GM10266 (cell line): ENCODE data around the gene DKK2.

Experiments
- DNase-seq: peaks from one replicate; pipeline ENCODE4 v3.0.0; 2012; ENCODE audit errors: extremely low spot score
- TF ChIP-seq, protein P1 (sequence below): IDR thresholded peaks from 2 replicates; pipeline ENCODE4 v1.5.1; 2012; ENCODE audit warnings: mild to moderate bottlenecking, low read depth; ENCODE audit not compliant: control insufficient read depth, insufficient read depth; ENCODE audit errors: missing control alignments

The DKK2 gene

DNA sequence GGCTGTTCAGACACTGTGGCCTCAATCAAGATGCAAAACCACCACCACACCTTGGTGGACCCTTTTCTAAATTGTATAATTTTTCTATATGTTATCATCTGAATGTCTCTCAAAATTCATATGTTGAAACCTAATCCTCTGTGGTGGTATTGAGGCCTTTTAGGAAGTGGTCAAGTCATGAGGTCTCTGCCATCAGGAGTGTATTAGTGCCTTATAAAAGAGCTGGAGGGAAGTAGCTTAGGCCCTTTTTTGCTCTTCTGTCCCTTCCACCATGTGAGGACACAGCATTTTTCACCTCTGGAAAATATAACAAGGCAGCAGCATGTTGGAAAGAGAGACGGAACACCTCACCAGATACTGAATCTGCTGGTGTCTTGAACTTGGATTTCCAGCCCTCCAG, 30.5 kb upstream of the DKK2 start:
- no peak for DNase-seq
- TF ChIP-seq, protein P1, sequence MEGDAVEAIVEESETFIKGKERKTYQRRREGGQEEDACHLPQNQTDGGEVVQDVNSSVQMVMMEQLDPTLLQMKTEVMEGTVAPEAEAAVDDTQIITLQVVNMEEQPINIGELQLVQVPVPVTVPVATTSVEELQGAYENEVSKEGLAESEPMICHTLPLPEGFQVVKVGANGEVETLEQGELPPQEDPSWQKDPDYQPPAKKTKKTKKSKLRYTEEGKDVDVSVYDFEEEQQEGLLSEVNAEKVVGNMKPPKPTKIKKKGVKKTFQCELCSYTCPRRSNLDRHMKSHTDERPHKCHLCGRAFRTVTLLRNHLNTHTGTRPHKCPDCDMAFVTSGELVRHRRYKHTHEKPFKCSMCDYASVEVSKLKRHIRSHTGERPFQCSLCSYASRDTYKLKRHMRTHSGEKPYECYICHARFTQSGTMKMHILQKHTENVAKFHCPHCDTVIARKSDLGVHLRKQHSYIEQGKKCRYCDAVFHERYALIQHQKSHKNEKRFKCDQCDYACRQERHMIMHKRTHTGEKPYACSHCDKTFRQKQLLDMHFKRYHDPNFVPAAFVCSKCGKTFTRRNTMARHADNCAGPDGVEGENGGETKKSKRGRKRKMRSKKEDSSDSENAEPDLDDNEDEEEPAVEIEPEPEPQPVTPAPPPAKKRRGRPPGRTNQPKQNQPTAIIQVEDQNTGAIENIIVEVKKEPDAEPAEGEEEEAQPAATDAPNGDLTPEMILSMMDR = no peak

DNA sequence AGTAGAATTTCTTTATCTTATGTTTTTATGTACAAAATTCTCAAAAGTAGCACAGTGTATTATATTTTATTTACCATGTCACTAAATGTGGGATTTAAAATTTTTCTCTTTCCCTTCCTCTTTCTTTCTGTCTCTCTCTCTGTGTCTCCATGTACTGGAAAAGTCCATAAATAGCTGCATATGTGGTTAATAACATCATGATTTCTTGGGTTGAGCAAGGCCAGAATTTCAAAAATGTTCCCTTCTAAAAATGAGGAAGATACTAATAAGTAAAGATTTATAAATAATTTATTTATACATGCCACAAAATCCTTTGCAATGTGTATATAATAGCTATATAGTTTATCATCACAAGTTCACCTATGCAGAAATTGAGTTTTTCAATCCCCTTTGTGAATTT, 29.1 kb upstream of the DKK2 start:
- no peak for DNase-seq
- TF ChIP-seq, protein P1 = no peak

DNA sequence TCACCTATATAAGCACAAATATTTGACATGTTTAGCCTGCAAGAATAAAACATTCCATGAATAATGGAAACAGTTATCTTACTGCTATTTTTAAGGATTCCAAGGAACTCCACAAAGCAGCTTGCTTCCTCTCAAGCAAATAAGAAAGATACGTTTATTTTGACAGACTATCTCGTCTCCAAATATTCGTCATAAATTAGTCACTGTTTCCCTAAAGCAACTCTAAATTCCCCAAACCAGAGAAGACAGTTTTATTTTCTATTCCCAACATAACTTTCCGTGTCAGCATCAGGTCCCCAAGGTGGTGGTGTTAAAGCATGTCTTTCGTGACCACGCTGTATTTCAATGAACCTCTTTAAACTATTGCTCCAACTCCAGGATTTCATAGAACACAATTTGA, 24.3 kb upstream of the DKK2 start:
- no peak for DNase-seq

DNA sequence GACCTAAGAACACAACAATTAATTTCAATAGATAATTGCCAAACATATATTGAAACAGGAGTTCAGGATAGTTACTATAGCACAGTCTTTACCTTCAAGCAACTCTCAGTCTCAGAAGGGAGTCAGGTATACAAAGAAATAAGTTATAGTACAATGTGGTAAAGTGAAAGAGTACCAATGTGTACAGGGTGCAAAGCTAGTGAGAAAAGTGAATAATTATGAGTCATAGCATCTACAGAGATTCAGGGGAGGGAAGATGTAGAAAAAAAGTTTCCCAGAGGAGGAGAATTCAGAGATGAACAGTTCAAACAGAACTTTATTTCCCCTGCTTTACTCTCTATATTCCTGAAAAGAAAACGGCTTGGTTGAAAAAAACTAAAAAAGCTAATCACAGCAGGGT, 22.7 kb upstream of the DKK2 start:
- DNase-seq = no peak
- TF ChIP-seq, protein P1 = no peak

More for the DNA sequence above, 24.3 kb upstream of the DKK2 start:
- TF ChIP-seq, protein P1 = no peak

DNA sequence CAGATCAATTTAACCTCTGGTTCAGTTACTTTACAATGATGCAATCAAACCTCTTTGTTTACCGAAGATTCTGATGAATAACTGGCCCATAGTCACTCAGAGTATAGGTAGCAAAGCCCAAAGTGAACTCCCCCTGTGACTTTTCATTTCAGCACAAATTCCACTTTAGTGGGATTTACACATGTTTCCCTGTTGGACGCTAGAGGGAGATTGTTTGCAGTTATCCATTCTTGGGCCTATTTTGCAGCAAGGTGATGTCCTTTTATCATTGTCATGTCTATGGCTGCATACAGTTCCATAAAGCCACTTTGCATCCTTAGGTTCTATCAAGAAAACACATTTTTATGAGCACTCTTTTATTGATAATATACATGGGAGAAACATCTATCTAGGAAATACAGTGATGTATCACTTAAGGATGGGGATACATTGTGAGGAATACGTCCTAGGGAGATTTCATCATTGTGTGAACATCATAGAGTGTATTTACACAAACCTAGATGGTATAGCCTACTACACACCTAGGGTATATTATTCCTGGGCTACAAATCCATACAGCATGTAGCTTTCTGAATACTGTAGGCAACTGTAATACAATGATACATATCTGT, 14.5 kb upstream of the DKK2 start:
- TF ChIP-seq, protein P1 = peak; percentile 26
- no peak for DNase-seq

DNA sequence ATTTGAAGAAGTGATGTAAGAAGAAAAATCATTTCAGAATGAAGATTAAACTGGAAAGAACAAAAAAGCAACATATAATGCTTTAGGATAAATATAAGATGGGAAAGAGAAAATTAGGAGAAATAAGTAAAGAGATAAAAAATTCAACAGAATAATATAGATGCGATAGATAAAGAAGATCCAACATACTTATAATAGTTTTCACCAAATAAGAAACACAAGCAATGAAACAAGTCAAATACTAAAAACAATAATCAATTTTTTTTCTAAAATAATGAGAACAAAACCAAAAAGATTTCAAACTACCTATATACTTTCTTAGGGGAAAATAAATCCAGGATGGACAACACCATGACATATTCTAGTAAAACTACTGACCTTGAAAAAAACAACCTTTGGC, 10.1 kb upstream of the DKK2 start:
- TF ChIP-seq, protein P1 = no peak
- DNase-seq = no peak

DNA sequence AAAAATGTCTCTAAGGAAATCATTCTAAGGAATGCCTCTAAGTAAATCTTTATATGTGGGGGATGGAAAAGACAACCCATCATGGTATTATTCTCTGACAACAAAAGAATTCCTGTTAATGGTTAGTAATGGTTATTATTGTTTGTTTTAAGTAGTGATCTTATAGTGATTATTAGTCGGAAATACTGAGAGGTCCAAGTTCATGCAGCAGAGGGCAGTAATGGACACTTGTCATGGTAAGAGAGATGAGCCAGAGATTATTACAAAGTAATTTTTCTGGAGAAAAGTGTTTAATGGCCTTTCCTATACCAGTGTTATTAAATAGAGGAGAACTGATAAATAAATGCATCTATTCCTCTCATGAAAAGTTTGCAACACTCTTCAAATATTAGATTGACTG, 8.1 kb upstream of the DKK2 start:
- TF ChIP-seq, protein P1 = no peak
- no peak for DNase-seq
